Stimulated activated CD4-positive, alpha-beta T cell treated with anti-CD3 and anti-CD28 coated beads, Interleukin-4, amount 100 ng/mL, for 4 hours (primary cell): ENCODE measurements around the gene ZNF81.
"Not testable (repeated sequence)": the region's sequence is repeated elsewhere in the genome, so short reads cannot be mapped to it uniquely, and the experiment has no call there.

Experiments
- DNase-seq, 2 experiments: peaks; one replicate each; pipeline ENCODE4 v3.0.0-alpha.2; 2020

ZNF81 gene

GRCh38 chrX:47846040-47846439 lies 9.3 kb downstream of the ZNF81 start:
- DNase-seq: no peak

GRCh38 chrX:47849778-47850177 lies 13.1 kb downstream of the ZNF81 start:
- DNase-seq: no peak

- not testable (repeated sequence) for DNase-seq
Measured at GRCh38 chrX:47850389-47850788, 13.7 kb downstream of the ZNF81 start.

GRCh38 chrX:47850901-47851300 lies 14.2 kb downstream of the ZNF81 start:
- DNase-seq: no peak

GRCh38 chrX:47854474-47854873 lies 17.8 kb downstream of the ZNF81 start:
- DNase-seq: peak in 1 of 2 experiments; percentile 12

GRCh38 chrX:47859686-47860085 lies 23.0 kb downstream of the ZNF81 start:
- DNase-seq: no peak

GRCh38 chrX:47862680-47863079 lies 26.0 kb downstream of the ZNF81 start:
- no peak for DNase-seq

- no peak for DNase-seq
Measured at GRCh38 chrX:47863187-47863586, 26.5 kb downstream of the ZNF81 start.

- DNase-seq: no peak
Measured at GRCh38 chrX:47864300-47864699, 27.6 kb downstream of the ZNF81 start.

GRCh38 chrX:47864785-47865184 lies 28.1 kb downstream of the ZNF81 start:
- no peak for DNase-seq

- DNase-seq: no peak
Measured at GRCh38 chrX:47873123-47873522, 36.4 kb downstream of the ZNF81 start.

GRCh38 chrX:47877327-47877726 lies 40.6 kb downstream of the ZNF81 start:
- DNase-seq: no peak

- DNase-seq: no peak
Measured at GRCh38 chrX:47878198-47878597, 41.5 kb downstream of the ZNF81 start.

- no peak for DNase-seq
Measured at GRCh38 chrX:47879463-47879862, 42.8 kb downstream of the ZNF81 start.

- DNase-seq: no peak
Measured at GRCh38 chrX:47880927-47881326, 44.2 kb downstream of the ZNF81 start.

GRCh38 chrX:47885501-47885900 lies 48.8 kb downstream of the ZNF81 start:
- no peak for DNase-seq

GRCh38 chrX:47898024-47898423 lies 61.3 kb downstream of the ZNF81 start:
- no peak for DNase-seq

GRCh38 chrX:47900833-47901232 lies 64.1 kb downstream of the ZNF81 start:
- no peak for DNase-seq

GRCh38 chrX:47902161-47902560 lies 65.5 kb downstream of the ZNF81 start:
- no peak for DNase-seq

GRCh38 chrX:47915886-47916493 lies 79.3 kb downstream of the ZNF81 start:
- DNase-seq: no peak

GRCh38 chrX:47918274-47918673 lies 81.6 kb downstream of the ZNF81 start:
- no peak for DNase-seq

- no peak for DNase-seq
Measured at GRCh38 chrX:47927212-47927611, 90.5 kb downstream of the ZNF81 start.

- not testable (repeated sequence) for DNase-seq
Measured at GRCh38 chrX:47931970-47932369, 95.3 kb downstream of the ZNF81 start.

GRCh38 chrX:47933946-47934345 lies 97.2 kb downstream of the ZNF81 start:
- no peak for DNase-seq

- DNase-seq: peak; percentile 3 to 15
Measured at GRCh38 chrX:47936224-47936939, 99.7 kb downstream of the ZNF81 start.
